GM10248 (cell line): ENCODE results near the gene PTPA.

ENCODE experiments used
- CTCF ChIA-PET: fragments of 300-600 bp; sonication (Branson Sonifier 250); formaldehyde crosslinking; extraction: SDS; loops from one replicate; lab custom pipeline; 2021; ENCODE audit warnings: antibody characterized with exemption; lab: Yijun Ruan, JAX
- POLR2A ChIA-PET: fragments of 350-650 bp; sonication (Branson Sonifier 250); formaldehyde crosslinking; extraction: SDS; loops from one replicate; lab custom pipeline; 2020; ENCODE audit warnings: antibody characterized with exemption; lab: Yijun Ruan, JAX
- DNase-seq: peaks from one replicate; pipeline ENCODE4 v3.0.0; 2012; ENCODE audit errors: extremely low spot score
- TF ChIP-seq, protein P1 (sequence below): IDR thresholded peaks from 2 replicates; pipeline ENCODE4 v1.5.1; 2012; ENCODE audit warnings: mild to moderate bottlenecking, low read depth; ENCODE audit errors: extremely low read depth, missing control alignments, control extremely low read depth

PTPA gene

GRCh38 chr9:129173296-129174101 lies 62.3 kb downstream of the PTPA start:
- CTCF ChIA-PET: interaction anchor here (0.7 to 40.2 kb wide), 43 partner anchors 7 to 466 kb away, joined by 3 to 680 read pairs (median 4); partner anchors contain the start of gene NTMT1
- no peak for DNase-seq
- TF ChIP-seq, protein P1, sequence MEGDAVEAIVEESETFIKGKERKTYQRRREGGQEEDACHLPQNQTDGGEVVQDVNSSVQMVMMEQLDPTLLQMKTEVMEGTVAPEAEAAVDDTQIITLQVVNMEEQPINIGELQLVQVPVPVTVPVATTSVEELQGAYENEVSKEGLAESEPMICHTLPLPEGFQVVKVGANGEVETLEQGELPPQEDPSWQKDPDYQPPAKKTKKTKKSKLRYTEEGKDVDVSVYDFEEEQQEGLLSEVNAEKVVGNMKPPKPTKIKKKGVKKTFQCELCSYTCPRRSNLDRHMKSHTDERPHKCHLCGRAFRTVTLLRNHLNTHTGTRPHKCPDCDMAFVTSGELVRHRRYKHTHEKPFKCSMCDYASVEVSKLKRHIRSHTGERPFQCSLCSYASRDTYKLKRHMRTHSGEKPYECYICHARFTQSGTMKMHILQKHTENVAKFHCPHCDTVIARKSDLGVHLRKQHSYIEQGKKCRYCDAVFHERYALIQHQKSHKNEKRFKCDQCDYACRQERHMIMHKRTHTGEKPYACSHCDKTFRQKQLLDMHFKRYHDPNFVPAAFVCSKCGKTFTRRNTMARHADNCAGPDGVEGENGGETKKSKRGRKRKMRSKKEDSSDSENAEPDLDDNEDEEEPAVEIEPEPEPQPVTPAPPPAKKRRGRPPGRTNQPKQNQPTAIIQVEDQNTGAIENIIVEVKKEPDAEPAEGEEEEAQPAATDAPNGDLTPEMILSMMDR: no peak

DNA sequence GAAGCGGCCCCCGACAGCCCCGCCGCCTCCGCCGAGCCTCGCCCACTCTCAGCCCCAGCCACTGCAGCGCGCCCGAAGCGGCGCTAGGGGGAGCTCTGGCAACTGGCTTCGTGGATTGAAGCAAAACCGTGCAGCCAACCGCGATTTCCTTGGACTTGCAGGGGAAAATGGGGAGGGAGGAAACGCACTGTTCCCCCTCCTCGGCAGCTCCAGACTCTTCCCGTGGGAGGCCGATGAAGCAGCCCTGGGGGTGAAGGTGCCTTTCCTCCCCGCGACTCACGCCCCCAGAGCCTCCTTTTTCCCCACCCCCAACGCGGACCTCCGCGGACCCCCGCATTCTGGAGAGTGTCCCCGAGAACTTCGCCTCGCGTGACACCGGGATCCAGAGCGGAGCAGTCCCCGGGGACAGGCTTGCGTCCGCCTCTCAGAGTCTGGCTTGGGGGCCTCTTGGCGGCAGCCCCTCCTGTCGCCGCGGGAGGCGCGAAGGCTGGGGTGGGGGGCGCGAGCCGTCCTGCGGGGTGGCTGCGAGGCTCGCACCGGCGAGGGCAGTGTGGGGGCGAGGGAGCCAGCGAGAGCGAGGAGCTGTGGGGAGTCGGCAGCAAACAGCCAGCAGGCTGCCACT lies 63.0 kb downstream of the PTPA start:
- CTCF ChIA-PET: interaction anchor here (0.7 to 40.2 kb wide), 46 partner anchors 8 to 1140 kb away, joined by 3 to 680 read pairs (median 4); partner anchors contain the start of gene NTMT1
- peak; percentile 88 for DNase-seq
- POLR2A ChIA-PET: interaction anchor here (0.6 kb wide), 1 partner anchor 419 kb away, joined by 4 read pairs; no protein-coding TSS in a partner anchor
- TF ChIP-seq, protein P1: peak; percentile 99

More at GRCh38 chr9:129173296-129174101, 62.3 kb downstream of the PTPA start:
- POLR2A ChIA-PET: interaction anchor here (0.6 kb wide), 1 partner anchor 420 kb away, joined by 4 read pairs; no protein-coding TSS in a partner anchor

GRCh38 chr9:129174724-129175514 lies 63.7 kb downstream of the PTPA start:
- ChIA-PET CTCF (interaction anchor here (0.7 to 40.2 kb wide), 35 partner anchors 9 to 1140 kb away, joined by 3 to 680 read pairs (median 4); partner anchors contain the start of gene NTMT1), POLR2A (no interaction called here)
- TF ChIP-seq, protein P1: no peak
- DNase-seq: no peak

DNA sequence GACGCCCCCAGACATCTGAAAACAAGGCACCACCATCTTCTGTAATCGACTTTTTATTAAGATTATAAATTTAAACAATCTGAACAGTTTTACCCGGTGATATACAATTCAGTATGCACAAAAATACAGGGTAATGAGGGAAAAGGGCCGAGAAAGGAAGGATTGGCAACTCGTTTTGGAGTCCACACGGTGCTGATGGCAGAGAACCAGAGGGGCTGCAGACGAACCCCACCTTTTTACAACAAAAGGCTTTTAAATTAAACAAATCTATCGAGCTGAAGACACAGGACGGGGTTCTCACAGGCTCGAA lies 64.3 kb downstream of the PTPA start:
- POLR2A ChIA-PET: no interaction called here
- no peak for DNase-seq
- TF ChIP-seq, protein P1: no peak
- CTCF ChIA-PET: interaction anchor here (1.0 to 40.2 kb wide), 12 partner anchors 8 to 1141 kb away, joined by 3 to 680 read pairs (median 12); partner anchors contain the start of gene NTMT1

DNA sequence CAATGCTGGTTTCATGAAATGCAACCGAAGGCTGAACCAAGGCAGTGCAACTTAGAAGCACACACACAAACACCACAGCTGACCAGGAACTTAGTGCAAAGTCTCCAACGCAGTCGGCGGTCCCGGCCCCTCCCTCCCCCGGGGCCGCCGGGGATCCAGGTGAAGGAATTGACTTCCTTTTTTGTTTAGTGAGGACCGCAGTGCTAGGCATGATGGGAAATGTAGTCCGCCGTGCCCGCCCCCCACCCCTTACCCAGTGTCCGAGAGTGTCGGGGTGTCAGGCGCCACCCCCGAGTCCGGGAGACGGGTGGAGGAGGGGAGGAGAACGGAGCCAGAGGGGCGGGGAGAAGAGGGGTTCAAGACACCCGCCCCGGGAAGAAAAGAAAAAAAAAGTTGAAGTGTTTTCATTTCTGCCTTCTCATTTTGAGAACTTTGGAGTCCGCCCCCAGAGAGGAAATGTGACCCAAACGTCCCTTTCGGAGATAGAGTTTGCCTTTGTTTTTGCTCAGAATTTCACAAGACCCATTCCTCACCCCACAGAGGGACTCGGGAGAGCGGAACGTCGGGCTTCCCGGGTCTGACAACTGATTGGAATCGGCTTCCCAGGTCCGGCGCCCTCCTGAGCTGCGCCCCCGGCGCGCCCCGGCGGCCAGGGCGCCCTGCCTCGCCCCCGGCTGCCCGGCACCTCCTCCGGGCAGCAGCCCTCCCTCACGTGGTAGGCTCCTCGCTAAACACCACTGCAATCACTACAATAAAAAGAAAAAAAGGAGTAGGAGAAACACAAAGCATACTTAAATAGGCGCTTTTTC lies 64.8 kb downstream of the PTPA start:
- TF ChIP-seq, protein P1: no peak
- POLR2A ChIA-PET: no interaction called here
- CTCF ChIA-PET: interaction anchor here (1.4 to 40.2 kb wide), 7 partner anchors 8 to 1141 kb away, joined by 3 to 680 read pairs (median 34); partner anchors contain the start of gene NTMT1
- DNase-seq: peak; percentile 77
